Hematopoietic multipotent progenitor cell treated with erythropoietin and hydrocortisone succinate and interleukin-3 and kit ligand, for 15 days (in vitro differentiated cells): ENCODE results near the gene SPAG7.
A peak's percentile ranks its signal among the peaks of the same experiment; 100 is the strongest.

Source experiments
- DNase-seq: peaks from one replicate; pipeline ENCODE4 v3.0.0-alpha.2; 2015; ENCODE audit warnings: low spot score

SPAG7 gene

GRCh38 chr17:4974115-4974670, 6.6 kb upstream of the SPAG7 start:
- DNase-seq, result no peak

GRCh38 chr17:4973256-4974114, 5.9 kb upstream of the SPAG7 start:
- no peak for DNase-seq

GRCh38 chr17:4972752-4973151, 5.1 kb upstream of the SPAG7 start:
- no peak for DNase-seq

GRCh38 chr17:4972322-4972721, 4.7 kb upstream of the SPAG7 start:
- no peak for DNase-seq

- no peak for DNase-seq
Measured at GRCh38 chr17:4971826-4972225, 4.2 kb upstream of the SPAG7 start.

GRCh38 chr17:4970273-4970672, 2.7 kb upstream of the SPAG7 start:
- DNase-seq, result no peak

GRCh38 chr17:4969551-4970173, 2.0 kb upstream of the SPAG7 start:
- DNase-seq, result no peak

- no peak for DNase-seq
Measured at GRCh38 chr17:4969047-4969550, 1.5 kb upstream of the SPAG7 start.

GRCh38 chr17:4968486-4969046, 949 bp upstream of the SPAG7 start:
- no peak for DNase-seq

GRCh38 chr17:4966844-4967538, 626 bp downstream of the SPAG7 start:
- peak; percentile 97 for DNase-seq

- DNase-seq, result no peak
Measured at GRCh38 chr17:4965311-4965986, 2.2 kb downstream of the SPAG7 start.

- no peak for DNase-seq
Measured at GRCh38 chr17:4960279-4960922, 7.2 kb downstream of the SPAG7 start.

GRCh38 chr17:4959261-4959965, 8.2 kb downstream of the SPAG7 start:
- no peak for DNase-seq

GRCh38 chr17:4958102-4958501, 9.5 kb downstream of the SPAG7 start:
- DNase-seq, result no peak

GRCh38 chr17:4956493-4957061, 11.0 kb downstream of the SPAG7 start:
- peak; percentile 69 for DNase-seq

- no peak for DNase-seq
Measured at GRCh38 chr17:4955091-4955490, 12.5 kb downstream of the SPAG7 start.

- no peak for DNase-seq
Measured at GRCh38 chr17:4953451-4953961, 14.1 kb downstream of the SPAG7 start.

- no peak for DNase-seq
Measured at GRCh38 chr17:4951486-4951885, 16.1 kb downstream of the SPAG7 start.

GRCh38 chr17:4950746-4951204, 16.8 kb downstream of the SPAG7 start, which contains the start of gene ENO3:
Gene ENO3, plus strand, starts transcription at chr17:4951119. Its CDS starts 711 bp downstream, at chr17:4951830.
- DNase-seq, result no peak
